ENCODE results near the gene PIGU. TPM values are rescaled to one million over a fixed set of nuclear protein-coding genes. Genes with fewer than 3 reads are reported as not detected.

PIGU gene
- total and polyA plus RNA-seq, 2 of the 13 experiments (the other 11 are each of a cell fraction or from before 2014, with no cell fraction given) = 45.5 to 231 TPM

DNA sequence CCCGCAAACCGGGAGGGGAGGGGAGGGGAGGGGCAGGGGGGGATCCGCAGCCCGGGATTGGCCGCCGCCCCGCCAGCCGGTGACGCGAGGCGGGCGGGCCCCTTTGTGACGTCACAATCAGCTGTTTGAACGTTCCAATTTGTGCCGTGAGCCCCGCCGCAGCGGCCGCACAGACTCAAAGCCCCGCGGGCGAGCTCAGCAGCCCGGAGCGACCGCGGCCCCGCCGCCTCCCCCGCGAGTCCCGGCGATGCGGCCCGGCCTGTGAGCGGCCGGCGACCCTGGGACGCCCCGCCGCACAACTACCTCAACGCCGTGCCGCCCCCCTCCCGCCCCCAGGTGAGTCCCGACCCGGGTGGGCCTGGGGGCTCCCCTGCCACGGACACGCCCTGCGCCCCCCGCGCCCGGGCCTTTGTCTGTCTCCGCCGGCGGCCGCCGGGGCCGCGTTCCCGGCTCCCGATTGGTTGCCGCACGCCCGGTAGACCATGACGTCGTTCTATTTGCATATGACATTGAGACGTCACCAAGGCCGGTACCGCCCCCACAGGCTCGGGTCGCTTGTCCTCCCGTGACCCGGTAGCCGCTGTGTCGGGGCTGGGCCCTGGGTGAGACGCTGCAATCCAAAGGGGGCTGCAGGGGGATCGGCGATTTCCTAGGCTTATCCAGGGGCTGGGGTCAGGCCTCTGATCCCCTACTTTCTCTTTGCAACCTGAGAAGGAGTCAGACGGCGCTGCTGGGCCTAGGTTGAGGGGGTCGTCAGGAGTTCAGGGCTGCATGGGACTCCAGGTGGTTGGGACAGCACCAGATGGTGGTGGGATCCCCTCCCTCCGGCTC, 27.5 kb upstream of the PIGU start, which contains the start of gene TP53INP2 (continued):
- TF ChIP-seq, protein P1, sequence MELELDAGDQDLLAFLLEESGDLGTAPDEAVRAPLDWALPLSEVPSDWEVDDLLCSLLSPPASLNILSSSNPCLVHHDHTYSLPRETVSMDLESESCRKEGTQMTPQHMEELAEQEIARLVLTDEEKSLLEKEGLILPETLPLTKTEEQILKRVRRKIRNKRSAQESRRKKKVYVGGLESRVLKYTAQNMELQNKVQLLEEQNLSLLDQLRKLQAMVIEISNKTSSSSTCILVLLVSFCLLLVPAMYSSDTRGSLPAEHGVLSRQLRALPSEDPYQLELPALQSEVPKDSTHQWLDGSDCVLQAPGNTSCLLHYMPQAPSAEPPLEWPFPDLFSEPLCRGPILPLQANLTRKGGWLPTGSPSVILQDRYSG (CRISPR knock-in tag; IDR thresholded peaks at IDR 0.05) = no peak
- TF ChIP-seq BHLHE40 (IDR thresholded peaks at IDR 0.05; ENCODE audit: low read length) (peak; percentile 56; the same call in 1 of the 2 replicates), ZNF558 (CRISPR knock-in tag; IDR thresholded peaks at IDR 0.05; ENCODE audit: borderline replicate concordance) (peak; percentile 62; the same call in 1 of the 2 replicates), ZBTB3 (CRISPR knock-in tag; IDR thresholded peaks at IDR 0.05; ENCODE audit: borderline replicate concordance, low read depth) (no peak), ONECUT2 (CRISPR knock-in tag; IDR thresholded peaks at IDR 0.05) (no peak), ZNF569 (CRISPR knock-in tag; IDR thresholded peaks at IDR 0.05; ENCODE audit: borderline replicate concordance) (no peak), TOPORS (CRISPR knock-in tag; IDR thresholded peaks at IDR 0.05) (peak; percentile 49; the same call in 1 of the 2 replicates), FLYWCH1 (CRISPR knock-in tag; IDR thresholded peaks at IDR 0.05) (no peak), ZFP82 (CRISPR knock-in tag; IDR thresholded peaks at IDR 0.05; ENCODE audit: borderline replicate concordance) (peak; percentile 45; the same call in 1 of the 2 replicates), ZNF33B (CRISPR knock-in tag; IDR thresholded peaks at IDR 0.05) (peak; percentile 66; the same call in 1 of the 2 replicates), NPAS2 (CRISPR knock-in tag; IDR thresholded peaks at IDR 0.05; ENCODE audit: borderline replicate concordance) (no peak), ZNF83 (CRISPR knock-in tag; IDR thresholded peaks at IDR 0.05; ENCODE audit: borderline replicate concordance) (no peak), POLR2A (IDR thresholded peaks at IDR 0.05; ENCODE audit: insufficient read depth in 1 of 2, low read depth in 2 of 2, low read length in 2 of 2) (peak; percentile 66 to 92), SOX6 (IDR thresholded peaks at IDR 0.05) (no peak), SOX6 (CRISPR knock-in tag; IDR thresholded peaks at IDR 0.05) (peak; percentile 17), ZFY (CRISPR knock-in tag; IDR thresholded peaks at IDR 0.05) (peak; percentile 88), ZNF343 (CRISPR knock-in tag; IDR thresholded peaks at IDR 0.05) (no peak), RXRB (CRISPR knock-in tag; IDR thresholded peaks at IDR 0.05; ENCODE audit: borderline replicate concordance) (peak; percentile 99), SMC3 (IDR thresholded peaks at IDR 0.05; ENCODE audit: low read length) (no peak), BRD4 (CRISPR knock-in tag; IDR thresholded peaks at IDR 0.05) (no peak; the same call in 1 of the 2 replicates), HNRNPUL1 (IDR thresholded peaks at IDR 0.05; ENCODE audit: low read depth, low read length) (no peak)
- TF ChIP-seq, protein P2, sequence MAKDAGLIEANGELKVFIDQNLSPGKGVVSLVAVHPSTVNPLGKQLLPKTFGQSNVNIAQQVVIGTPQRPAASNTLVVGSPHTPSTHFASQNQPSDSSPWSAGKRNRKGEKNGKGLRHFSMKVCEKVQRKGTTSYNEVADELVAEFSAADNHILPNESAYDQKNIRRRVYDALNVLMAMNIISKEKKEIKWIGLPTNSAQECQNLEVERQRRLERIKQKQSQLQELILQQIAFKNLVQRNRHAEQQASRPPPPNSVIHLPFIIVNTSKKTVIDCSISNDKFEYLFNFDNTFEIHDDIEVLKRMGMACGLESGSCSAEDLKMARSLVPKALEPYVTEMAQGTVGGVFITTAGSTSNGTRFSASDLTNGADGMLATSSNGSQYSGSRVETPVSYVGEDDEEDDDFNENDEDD (CRISPR knock-in tag; IDR thresholded peaks at IDR 0.05; ENCODE audit: borderline replicate concordance) = 0 out of 2 replicates have a peak, but pooled peaks have one; percentile 27
- TF ChIP-seq, protein P3, sequence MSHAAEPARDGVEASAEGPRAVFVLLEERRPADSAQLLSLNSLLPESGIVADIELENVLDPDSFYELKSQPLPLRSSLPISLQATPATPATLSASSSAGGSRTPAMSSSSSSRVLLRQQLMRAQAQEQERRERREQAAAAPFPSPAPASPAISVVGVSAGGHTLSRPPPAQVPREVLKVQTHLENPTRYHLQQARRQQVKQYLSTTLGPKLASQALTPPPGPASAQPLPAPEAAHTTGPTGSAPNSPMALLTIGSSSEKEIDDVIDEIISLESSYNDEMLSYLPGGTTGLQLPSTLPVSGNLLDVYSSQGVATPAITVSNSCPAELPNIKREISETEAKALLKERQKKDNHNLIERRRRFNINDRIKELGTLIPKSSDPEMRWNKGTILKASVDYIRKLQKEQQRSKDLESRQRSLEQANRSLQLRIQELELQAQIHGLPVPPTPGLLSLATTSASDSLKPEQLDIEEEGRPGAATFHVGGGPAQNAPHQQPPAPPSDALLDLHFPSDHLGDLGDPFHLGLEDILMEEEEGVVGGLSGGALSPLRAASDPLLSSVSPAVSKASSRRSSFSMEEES (CRISPR knock-in tag; IDR thresholded peaks at IDR 0.05) = peak; percentile 67; the same call in 1 of the 2 replicates
- TF ChIP-seq, protein P4, sequence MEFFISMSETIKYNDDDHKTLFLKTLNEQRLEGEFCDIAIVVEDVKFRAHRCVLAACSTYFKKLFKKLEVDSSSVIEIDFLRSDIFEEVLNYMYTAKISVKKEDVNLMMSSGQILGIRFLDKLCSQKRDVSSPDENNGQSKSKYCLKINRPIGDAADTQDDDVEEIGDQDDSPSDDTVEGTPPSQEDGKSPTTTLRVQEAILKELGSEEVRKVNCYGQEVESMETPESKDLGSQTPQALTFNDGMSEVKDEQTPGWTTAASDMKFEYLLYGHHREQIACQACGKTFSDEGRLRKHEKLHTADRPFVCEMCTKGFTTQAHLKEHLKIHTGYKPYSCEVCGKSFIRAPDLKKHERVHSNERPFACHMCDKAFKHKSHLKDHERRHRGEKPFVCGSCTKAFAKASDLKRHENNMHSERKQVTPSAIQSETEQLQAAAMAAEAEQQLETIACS (CRISPR knock-in tag; IDR thresholded peaks at IDR 0.05) = no peak
